GM12801 (cell line): ENCODE measurements around the gene MOG.

Source experiments
- CTCF ChIP-seq: IDR thresholded peaks from one replicate; pipeline ENCODE4 v1.5.1; 2011; ENCODE audit warnings: control low read depth; ENCODE audit not compliant: insufficient read length; ENCODE audit errors: extremely low read depth

Gene MOG

GRCh38 chr6:29631209-29631810 is 25.6 kb upstream of the MOG start:
- TF ChIP-seq CTCF = no peak

- TF ChIP-seq CTCF = no peak
Observed at GRCh38 chr6:29631860-29632731, 24.8 kb upstream of the MOG start.

GRCh38 chr6:29632789-29633533 is 23.9 kb upstream of the MOG start, which contains the start of gene GABBR1:
TSS of gene GABBR1 (minus strand) at chr6:29633183. CDS start at chr6:29632385, 798 bp downstream.
- TF ChIP-seq CTCF = no peak

GRCh38 chr6:29633534-29633905 is 23.4 kb upstream of the MOG start:
- TF ChIP-seq CTCF = no peak

- TF ChIP-seq CTCF = no peak
Observed at GRCh38 chr6:29637247-29637646, 19.6 kb upstream of the MOG start.

- no peak for TF ChIP-seq CTCF
Observed at GRCh38 chr6:29641430-29642148, 15.3 kb upstream of the MOG start.
